D341Med (cell line): Measurements from ENCODE around the gene SASH1.
A peak's percentile ranks its signal among the peaks of the same experiment; 100 is the strongest.

Experiments
- DNase-seq: peaks from one replicate; pipeline ENCODE4 v3.0.0; 2012; ENCODE audit warnings: low spot score

The SASH1 gene

GRCh38 chr6:148436466-148436865 is 93.8 kb downstream of the SASH1 start:
- no peak for DNase-seq

- no peak for DNase-seq
Observed at GRCh38 chr6:148438632-148439031, 96.0 kb downstream of the SASH1 start.

GRCh38 chr6:148440016-148440415 is 97.4 kb downstream of the SASH1 start:
- DNase-seq: no peak

- peak; percentile 75 for DNase-seq
Observed at GRCh38 chr6:148440877-148441453, 98.3 kb downstream of the SASH1 start.

- DNase-seq: no peak
Observed at GRCh38 chr6:148441454-148441911, 98.8 kb downstream of the SASH1 start.

- DNase-seq: no peak
Observed at GRCh38 chr6:148443798-148444560, 101.3 kb downstream of the SASH1 start.

GRCh38 chr6:148445116-148445515 is 102.5 kb downstream of the SASH1 start:
- DNase-seq: no peak

GRCh38 chr6:148445620-148446019 is 103.0 kb downstream of the SASH1 start:
- no peak for DNase-seq

GRCh38 chr6:148446681-148447080 is 104.0 kb downstream of the SASH1 start:
- no peak for DNase-seq

GRCh38 chr6:148447521-148448230 is 105.0 kb downstream of the SASH1 start:
- no peak for DNase-seq

- no peak for DNase-seq
Observed at GRCh38 chr6:148448369-148449012, 105.9 kb downstream of the SASH1 start.

GRCh38 chr6:148450866-148451265 is 108.2 kb downstream of the SASH1 start:
- no peak for DNase-seq

GRCh38 chr6:148451690-148452089 is 109.1 kb downstream of the SASH1 start:
- DNase-seq: no peak

GRCh38 chr6:148452876-148453275 is 110.2 kb downstream of the SASH1 start:
- DNase-seq: no peak

- no peak for DNase-seq
Observed at GRCh38 chr6:148453906-148454305, 111.3 kb downstream of the SASH1 start.

GRCh38 chr6:148455225-148455624 is 112.6 kb downstream of the SASH1 start:
- peak; percentile 64 for DNase-seq

- DNase-seq: peak; percentile 36
Observed at GRCh38 chr6:148455674-148456558, 113.3 kb downstream of the SASH1 start.

- DNase-seq: no peak
Observed at GRCh38 chr6:148457137-148457842, 114.7 kb downstream of the SASH1 start.

GRCh38 chr6:148457843-148458159 is 115.2 kb downstream of the SASH1 start:
- DNase-seq: no peak

GRCh38 chr6:148459238-148459637 is 116.6 kb downstream of the SASH1 start:
- DNase-seq: no peak
